NCI-H2196 (cell line): ENCODE data around the gene GFPT1.

Experiments used
- DNase-seq: peaks from one replicate; lab custom pipeline; 2025; ENCODE audit not compliant: unreplicated experiment; lab: John Stamatoyannopoulos, UW

The GFPT1 gene

GRCh38 chr2:69292256-69292655 lies 94.8 kb downstream of the GFPT1 start:
- no peak for DNase-seq

- DNase-seq, result no peak
Measured at GRCh38 chr2:69291721-69292120, 95.3 kb downstream of the GFPT1 start.

GRCh38 chr2:69291004-69291650 lies 95.9 kb downstream of the GFPT1 start:
- no peak for DNase-seq

- DNase-seq, result no peak
Measured at GRCh38 chr2:69288429-69288828, 98.6 kb downstream of the GFPT1 start.

GRCh38 chr2:69287544-69287943 lies 99.5 kb downstream of the GFPT1 start:
- no peak for DNase-seq

GRCh38 chr2:69285379-69285894 lies 101.6 kb downstream of the GFPT1 start:
- DNase-seq, result no peak

- no peak for DNase-seq
Measured at GRCh38 chr2:69280796-69281412, 106.1 kb downstream of the GFPT1 start.

- no peak for DNase-seq
Measured at GRCh38 chr2:69279931-69280681, 106.9 kb downstream of the GFPT1 start.

- no peak for DNase-seq
Measured at GRCh38 chr2:69279211-69279610, 107.8 kb downstream of the GFPT1 start.

GRCh38 chr2:69278366-69278765 lies 108.7 kb downstream of the GFPT1 start:
- no peak for DNase-seq

- DNase-seq, result no peak
Measured at GRCh38 chr2:69275490-69275889, 111.5 kb downstream of the GFPT1 start.

- no peak for DNase-seq
Measured at GRCh38 chr2:69272803-69273471, 114.1 kb downstream of the GFPT1 start.

- no peak for DNase-seq
Measured at GRCh38 chr2:69271831-69272257, 115.2 kb downstream of the GFPT1 start.
